Measurements from ENCODE around the gene TEDC2.

The TEDC2 gene

DNA sequence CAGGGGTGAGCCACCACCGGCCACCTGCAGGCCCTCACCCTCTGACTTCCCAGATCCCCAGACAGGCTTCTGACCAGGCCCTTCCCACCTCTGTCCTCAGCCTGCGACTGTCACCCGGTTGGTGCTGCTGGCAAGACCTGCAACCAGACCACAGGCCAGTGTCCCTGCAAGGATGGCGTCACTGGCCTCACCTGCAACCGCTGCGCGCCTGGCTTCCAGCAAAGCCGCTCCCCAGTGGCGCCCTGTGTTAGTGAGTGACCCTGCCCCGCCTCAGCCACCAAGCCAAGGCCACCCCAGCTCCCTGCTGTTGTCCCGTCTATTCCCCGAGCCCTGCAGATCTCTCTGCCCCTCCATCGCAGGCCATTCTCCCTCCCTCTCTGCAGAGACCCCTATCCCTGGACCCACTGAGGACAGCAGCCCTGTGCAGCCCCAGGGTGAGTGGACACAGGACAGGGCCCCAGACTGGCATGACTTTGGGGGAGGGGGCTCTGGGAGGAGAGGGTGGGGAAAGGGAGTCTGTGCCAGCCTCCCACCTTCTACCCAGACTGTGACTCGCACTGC, 13.1 kb downstream of the TEDC2 start:
- TF ChIP-seq, protein P1, sequence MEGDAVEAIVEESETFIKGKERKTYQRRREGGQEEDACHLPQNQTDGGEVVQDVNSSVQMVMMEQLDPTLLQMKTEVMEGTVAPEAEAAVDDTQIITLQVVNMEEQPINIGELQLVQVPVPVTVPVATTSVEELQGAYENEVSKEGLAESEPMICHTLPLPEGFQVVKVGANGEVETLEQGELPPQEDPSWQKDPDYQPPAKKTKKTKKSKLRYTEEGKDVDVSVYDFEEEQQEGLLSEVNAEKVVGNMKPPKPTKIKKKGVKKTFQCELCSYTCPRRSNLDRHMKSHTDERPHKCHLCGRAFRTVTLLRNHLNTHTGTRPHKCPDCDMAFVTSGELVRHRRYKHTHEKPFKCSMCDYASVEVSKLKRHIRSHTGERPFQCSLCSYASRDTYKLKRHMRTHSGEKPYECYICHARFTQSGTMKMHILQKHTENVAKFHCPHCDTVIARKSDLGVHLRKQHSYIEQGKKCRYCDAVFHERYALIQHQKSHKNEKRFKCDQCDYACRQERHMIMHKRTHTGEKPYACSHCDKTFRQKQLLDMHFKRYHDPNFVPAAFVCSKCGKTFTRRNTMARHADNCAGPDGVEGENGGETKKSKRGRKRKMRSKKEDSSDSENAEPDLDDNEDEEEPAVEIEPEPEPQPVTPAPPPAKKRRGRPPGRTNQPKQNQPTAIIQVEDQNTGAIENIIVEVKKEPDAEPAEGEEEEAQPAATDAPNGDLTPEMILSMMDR (IDR thresholded peaks at IDR 0.05; ENCODE audit: low read depth, low read length): no peak
- in situ Hi-C loops (cut with HindIII; ENCODE audit: low sequenced_read_pairs): no loop called here
- DNase-seq (ENCODE audit: low read depth, low spot score): no peak
- H3K4me3 ChIP-seq (ENCODE audit: low read depth, low read length): no peak overlapping the region

DNA sequence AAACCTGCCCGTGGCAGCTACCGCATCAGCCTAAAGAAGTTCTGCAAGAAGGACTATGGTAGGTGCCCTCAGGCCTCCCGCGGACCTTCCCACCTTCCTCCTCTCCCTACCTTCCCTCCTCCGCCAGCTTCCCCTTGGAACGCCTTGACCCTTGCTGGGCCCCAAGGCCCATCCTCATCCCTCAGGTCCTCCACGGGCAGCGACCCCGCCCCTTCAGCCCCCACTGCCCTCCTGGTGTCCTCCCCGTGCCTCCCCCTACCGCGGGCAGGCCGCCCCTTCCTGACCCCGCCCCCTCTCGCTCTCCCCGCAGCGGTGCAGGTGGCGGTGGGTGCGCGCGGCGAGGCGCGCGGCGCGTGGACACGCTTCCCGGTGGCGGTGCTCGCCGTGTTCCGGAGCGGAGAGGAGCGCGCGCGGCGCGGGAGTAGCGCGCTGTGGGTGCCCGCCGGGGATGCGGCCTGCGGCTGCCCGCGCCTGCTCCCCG, 13.6 kb downstream of the TEDC2 start:
- no peak overlapping the region for H3K4me3 ChIP-seq (ENCODE audit: low read depth, low read length)
- DNase-seq (ENCODE audit: low read depth, low spot score): no peak
- in situ Hi-C loops (cut with HindIII; ENCODE audit: low sequenced_read_pairs): no loop called here
- TF ChIP-seq, protein P1 (IDR thresholded peaks at IDR 0.05; ENCODE audit: low read depth, low read length): no peak

DNA sequence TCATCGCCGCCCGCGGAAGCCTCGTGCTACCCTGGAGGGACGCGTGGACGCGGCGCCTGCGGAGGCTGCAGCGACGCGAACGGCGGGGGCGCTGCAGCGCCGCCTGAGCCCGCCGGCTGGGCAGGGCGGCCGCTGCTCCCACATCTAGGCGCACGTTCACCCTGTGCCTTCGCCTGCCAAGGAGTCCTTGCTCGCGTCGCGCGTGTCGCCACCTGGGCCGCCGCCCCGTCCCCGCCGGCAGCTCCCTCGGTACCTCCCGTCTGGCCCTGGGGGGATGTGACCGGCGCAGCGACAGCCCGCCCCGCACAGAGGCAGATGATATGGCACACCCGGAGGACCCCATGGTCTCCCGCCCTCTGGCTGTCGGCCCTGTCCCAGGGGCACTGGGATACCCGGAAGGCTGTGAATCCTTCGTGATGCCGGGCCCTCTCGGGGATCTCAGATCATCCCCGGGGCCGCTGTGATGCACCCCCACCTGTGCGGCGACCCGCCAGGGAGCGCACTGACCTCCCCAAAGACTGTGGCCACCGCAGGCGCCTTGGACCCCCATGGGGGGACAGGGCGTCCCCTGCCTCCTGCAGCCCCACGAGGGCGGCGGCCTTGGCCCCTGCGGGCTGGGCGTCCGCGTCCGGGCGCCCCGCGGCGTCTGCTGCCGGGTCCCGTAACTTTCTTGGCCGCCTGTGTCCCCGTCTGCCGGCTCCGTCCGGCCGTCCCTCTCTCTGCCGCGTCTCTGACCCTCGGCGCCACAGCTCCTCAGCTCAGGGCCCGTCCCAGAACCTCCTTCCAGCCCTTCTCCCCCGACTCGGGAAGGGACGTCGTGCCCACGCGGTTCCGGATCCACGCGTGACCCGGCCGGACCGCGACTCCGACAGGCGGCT, 14.3 kb downstream of the TEDC2 start:
- in situ Hi-C loops (cut with HindIII; ENCODE audit: low sequenced_read_pairs): no loop called here
- no peak for DNase-seq (ENCODE audit: low read depth, low spot score)
- TF ChIP-seq, protein P1 (IDR thresholded peaks at IDR 0.05; ENCODE audit: low read depth, low read length): peak; percentile 25
- peak overlapping the region; percentile 68 for H3K4me3 ChIP-seq (ENCODE audit: low read depth, low read length)

DNA sequence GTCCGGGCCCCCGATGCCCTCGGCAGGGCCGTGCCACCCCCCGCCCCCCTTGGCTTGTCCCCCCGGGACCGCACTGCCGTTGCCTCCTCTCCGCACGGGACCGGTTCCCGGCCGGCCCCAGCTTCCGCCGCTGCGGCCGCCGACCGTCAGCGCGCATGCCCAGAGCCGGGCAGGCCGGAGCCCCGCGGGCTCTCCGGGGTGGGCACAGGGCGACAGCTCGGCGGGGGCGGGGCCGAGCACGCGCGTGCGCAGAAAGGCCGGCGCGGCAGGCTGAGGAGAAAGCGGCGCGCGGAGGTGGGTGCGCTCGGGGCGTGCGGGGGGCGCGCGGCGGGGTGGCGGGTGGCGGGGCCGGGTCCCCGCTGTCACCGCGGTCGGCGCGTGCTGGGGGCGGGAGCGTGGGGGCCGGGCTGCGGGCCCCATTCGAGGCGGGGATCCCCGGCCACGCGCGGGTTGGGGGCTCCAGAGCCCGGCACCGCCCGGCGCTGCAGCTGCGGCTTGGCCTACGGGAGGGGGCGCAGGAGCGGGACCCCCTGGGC, 15.0 kb downstream of the TEDC2 start, which contains the start of gene TBC1D24:
Gene TBC1D24, plus strand, starts transcription at position 251 of the 536 bp plus-strand sequence. CDS start 21,022 bp downstream, outside the sequence.
- in situ Hi-C loops (cut with HindIII; ENCODE audit: low sequenced_read_pairs): no loop called here
- TF ChIP-seq, protein P1 (IDR thresholded peaks at IDR 0.05; ENCODE audit: low read depth, low read length): no peak
- peak within 1 kb of the TSS; percentile 68 for H3K4me3 ChIP-seq (ENCODE audit: low read depth, low read length)
- DNase-seq (ENCODE audit: low read depth, low spot score): peak; percentile 71

DNA sequence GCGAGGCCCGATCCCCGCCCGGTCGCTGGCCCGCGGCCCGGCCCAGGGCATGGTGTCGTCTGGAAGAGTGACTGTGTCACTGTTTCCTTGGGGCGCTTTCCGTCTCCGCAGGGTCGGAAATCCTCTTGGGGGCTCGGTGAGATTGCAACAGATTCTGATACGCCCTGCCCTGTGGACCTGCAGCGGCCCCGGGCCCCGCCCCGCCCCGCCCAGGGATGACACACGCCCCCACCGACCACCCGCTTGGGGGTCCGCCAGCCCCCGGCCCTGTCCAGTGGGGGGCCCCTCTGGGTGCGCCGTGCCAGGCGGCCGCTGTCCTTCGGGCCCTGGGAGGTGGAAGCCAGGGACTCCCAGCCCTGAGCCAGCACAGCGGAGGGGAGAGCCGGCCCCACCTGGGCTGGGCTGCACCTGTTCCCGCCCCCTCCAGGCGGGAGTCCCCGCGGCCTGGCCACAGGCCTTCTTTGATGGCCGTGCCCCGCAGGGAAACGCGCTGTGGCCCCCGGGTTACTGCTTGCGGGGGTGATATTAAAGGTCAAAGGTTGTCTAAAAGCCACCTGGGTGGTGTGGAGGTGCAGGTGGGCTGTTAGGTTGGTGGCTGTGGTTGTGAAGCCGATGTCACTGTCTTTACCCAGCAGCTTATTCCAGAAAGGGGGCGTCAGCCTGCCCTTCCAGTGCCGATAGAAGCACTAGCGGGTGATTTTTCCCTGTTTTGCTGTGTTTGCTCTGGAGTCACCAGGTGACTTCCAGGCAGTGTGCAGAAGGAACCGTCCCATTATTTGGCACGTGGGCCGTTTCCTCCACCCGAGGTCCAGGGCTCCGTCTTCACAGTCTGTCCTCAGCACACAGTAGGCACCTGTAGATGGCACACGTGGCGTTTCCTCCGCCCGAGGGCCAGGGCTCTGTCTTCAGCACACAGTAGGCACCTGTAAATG, 15.8 kb downstream of the TEDC2 start:
- TF ChIP-seq, protein P1 (IDR thresholded peaks at IDR 0.05; ENCODE audit: low read depth, low read length): no peak
- no peak for DNase-seq (ENCODE audit: low read depth, low spot score)
- in situ Hi-C loops (cut with HindIII; ENCODE audit: low sequenced_read_pairs): no loop called here
- H3K4me3 ChIP-seq (ENCODE audit: low read depth, low read length): peak overlapping the region; percentile 53

DNA sequence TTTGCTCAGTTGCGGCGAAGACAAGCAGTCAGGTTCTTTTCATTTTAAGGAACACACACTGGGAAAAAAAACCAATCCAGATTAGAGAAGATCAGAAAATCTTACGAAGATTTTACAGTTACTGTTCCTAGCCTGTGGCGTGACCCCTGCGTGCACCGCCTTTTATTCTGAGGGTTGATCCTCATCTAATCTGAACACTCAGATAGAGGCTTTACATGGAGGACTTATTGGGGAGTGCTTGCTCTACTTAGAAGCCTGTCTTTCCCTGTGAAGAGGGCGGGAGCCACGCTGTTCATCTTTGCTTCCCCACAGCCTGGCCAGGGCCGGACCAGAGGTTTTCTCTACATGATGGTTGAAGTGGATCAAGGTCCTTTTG, 16.4 kb downstream of the TEDC2 start:
- TF ChIP-seq, protein P1 (IDR thresholded peaks at IDR 0.05; ENCODE audit: low read depth, low read length): no peak
- in situ Hi-C loops (cut with HindIII; ENCODE audit: low sequenced_read_pairs): no loop called here
- H3K4me3 ChIP-seq (ENCODE audit: low read depth, low read length): no peak overlapping the region
- no peak for DNase-seq (ENCODE audit: low read depth, low spot score)
